OCI-LY3 (cell line): Measurements from ENCODE around the gene TRABD2A.

Experiments used
- H2AFZ ChIP-seq: fragments of 200-600, 300-600 bp; shearing (Covaris generic); 2 replicates; pipeline ENCODE4 v1.6.0; 2014; ENCODE audit warnings: antibody characterized with exemption, low read depth, low read length
- H3K27ac ChIP-seq: fragments of 200-600, 300-600 bp; sonication (generic); 2 replicates; pipeline ENCODE4 v1.5.1; 2014; ENCODE audit warnings: mild to moderate bottlenecking, low read length, moderate library complexity, mixed read lengths
- H3K27me3 ChIP-seq: fragments of 200-600, 300-600 bp; sonication (generic); 2 replicates; pipeline ENCODE4 v1.6.1; 2014; ENCODE audit warnings: low read depth, low read length, mixed read lengths
- H3K36me3 ChIP-seq: fragments of 200-600, 300-600 bp; sonication (generic); replicated peaks from 2 replicates; pipeline ENCODE3; 2014; ENCODE audit warnings: low read depth, low read length, mixed read lengths
- H3K4me1 ChIP-seq: fragments of 300-600, 200-600 bp; sonication (generic); 2 replicates; pipeline ENCODE4 v1.6.1; 2014; ENCODE audit warnings: low read length, mixed read lengths
- H3K4me2 ChIP-seq: fragments of 200-600, 300-600 bp; sonication (generic); 2 replicates; pipeline ENCODE4 v1.6.1; 2014; ENCODE audit warnings: low read length, mixed read lengths
- H3K4me3 ChIP-seq: fragments of 300-600, 200-600 bp; sonication (generic); 2 replicates; pipeline ENCODE4 v1.5.1; 2014; ENCODE audit warnings: antibody characterized with exemption, mild to moderate bottlenecking, low read length, moderate library complexity
- H3K79me2 ChIP-seq: fragments of 300-600, 200-600 bp; shearing (Covaris generic); 2 replicates; pipeline ENCODE4 v1.6.1; 2014; ENCODE audit warnings: mild to moderate bottlenecking, low read length, mixed read lengths
- H3K9ac ChIP-seq: fragments of 300-600, 200-600 bp; shearing (Covaris generic); 2 replicates; pipeline ENCODE4 v1.6.0; 2014; ENCODE audit warnings: mild to moderate bottlenecking, low read length, moderate library complexity
- H3K9me3 ChIP-seq: fragments of 200-600, 300-600 bp; shearing (Covaris generic); 2 replicates; pipeline ENCODE4 v1.6.1; 2014; ENCODE audit warnings: low read length, mixed read lengths; ENCODE audit not compliant: insufficient read depth
- H4K20me1 ChIP-seq: fragments of 200-600, 300-600 bp; sonication (generic); 2 replicates; pipeline ENCODE4 v1.6.1; 2016; ENCODE audit warnings: low read length, mixed read lengths; ENCODE audit not compliant: insufficient read depth
- EZH2phosphoT487 ChIP-seq: fragments of 200-600 bp; shearing (Covaris generic); IDR thresholded peaks from 2 replicates; pipeline ENCODE4 v1.6.1; 2018; ENCODE audit warnings: antibody characterized with exemption, mixed run types, low read depth
- TF ChIP-seq, protein P1 (sequence below): fragments of 200-600, 300-600 bp; sonication (generic); IDR thresholded peaks from 2 replicates; pipeline ENCODE4 v1.5.1; 2014; ENCODE audit warnings: antibody characterized with exemption, low read length, low read depth

TRABD2A gene

GRCh38 chr2:84882414-84882738, 1.5 kb upstream of the TRABD2A start:
- TF ChIP-seq, protein P1, sequence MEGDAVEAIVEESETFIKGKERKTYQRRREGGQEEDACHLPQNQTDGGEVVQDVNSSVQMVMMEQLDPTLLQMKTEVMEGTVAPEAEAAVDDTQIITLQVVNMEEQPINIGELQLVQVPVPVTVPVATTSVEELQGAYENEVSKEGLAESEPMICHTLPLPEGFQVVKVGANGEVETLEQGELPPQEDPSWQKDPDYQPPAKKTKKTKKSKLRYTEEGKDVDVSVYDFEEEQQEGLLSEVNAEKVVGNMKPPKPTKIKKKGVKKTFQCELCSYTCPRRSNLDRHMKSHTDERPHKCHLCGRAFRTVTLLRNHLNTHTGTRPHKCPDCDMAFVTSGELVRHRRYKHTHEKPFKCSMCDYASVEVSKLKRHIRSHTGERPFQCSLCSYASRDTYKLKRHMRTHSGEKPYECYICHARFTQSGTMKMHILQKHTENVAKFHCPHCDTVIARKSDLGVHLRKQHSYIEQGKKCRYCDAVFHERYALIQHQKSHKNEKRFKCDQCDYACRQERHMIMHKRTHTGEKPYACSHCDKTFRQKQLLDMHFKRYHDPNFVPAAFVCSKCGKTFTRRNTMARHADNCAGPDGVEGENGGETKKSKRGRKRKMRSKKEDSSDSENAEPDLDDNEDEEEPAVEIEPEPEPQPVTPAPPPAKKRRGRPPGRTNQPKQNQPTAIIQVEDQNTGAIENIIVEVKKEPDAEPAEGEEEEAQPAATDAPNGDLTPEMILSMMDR: no peak
- peak overlapping the region; percentile 37 for H2AFZ ChIP-seq

DNA sequence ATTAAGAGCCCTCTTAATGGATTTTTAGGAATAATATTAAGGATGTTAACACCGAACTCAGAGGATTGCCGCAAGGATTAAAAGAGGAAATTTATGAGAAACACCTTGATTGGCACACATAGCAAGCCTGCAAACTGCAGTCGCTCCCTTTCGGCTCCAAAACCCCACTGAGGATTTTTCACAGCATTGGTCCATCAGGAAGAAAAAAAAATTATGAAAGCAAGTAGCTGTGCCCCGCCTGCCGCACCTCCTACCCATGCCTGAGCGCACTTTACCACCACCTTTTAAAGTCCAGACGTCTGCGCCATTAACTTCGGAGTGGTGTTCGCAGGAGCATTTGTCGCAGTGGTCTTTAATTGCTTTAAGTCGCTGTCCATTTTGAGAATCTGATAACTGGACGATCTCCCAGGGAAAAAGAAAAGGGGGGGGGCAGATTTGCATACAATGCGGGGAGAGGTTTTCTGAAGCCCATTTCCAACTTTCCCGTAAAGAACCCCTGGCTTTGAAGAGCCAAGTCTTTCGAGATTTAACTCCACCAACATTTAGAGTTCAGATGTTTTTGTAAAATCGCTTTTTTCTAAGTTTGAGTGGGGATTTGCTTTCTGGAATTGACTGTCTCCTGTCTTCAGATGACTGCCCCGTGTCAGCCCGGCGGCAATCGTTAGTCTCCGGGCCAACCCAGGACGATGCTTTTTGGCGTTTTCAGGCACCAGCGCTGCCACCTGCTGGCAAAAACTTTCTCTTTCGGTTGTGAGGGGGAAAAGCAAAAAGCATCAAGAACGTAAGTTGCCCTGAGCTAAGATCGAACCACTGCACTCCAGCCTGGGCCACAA, 913 bp upstream of the TRABD2A start:
- Histone ChIP-seq H3K4me2 (peak overlapping the region; percentile 90), H3K9me3 (no peaks in the 10 kb centered on the region), H3K79me2 (peaks cover 4% of the 10 kb centered on the region; the same call in 1 of the 2 replicates), H3K4me1 (peaks cover 19% of the 10 kb centered on the region), H3K9ac (peak overlapping the region; percentile 72), H3K27me3 (no peaks in the 10 kb centered on the region), H3K27ac (peak overlapping the region; percentile 67), H2AFZ (peak overlapping the region; percentile 96), H4K20me1 (peaks cover 4% of the 10 kb centered on the region; the same call in 1 of the 2 replicates), H3K4me3 (peak overlapping the region; percentile 86), H3K36me3 (no peaks in the 10 kb centered on the region)
- TF ChIP-seq EZH2phosphoT487: no peak
- TF ChIP-seq, protein P1: peak; percentile 83

More at GRCh38 chr2:84882414-84882738, 1.5 kb upstream of the TRABD2A start:
- Histone ChIP-seq H3K79me2 (peaks cover 4% of the 10 kb centered on the region; the same call in 1 of the 2 replicates), H3K4me2 (peak overlapping the region; percentile 90), H4K20me1 (peaks cover 4% of the 10 kb centered on the region; the same call in 1 of the 2 replicates), H3K9me3 (no peaks in the 10 kb centered on the region), H3K36me3 (no peaks in the 10 kb centered on the region), H3K9ac (peak overlapping the region; percentile 72), H3K4me3 (peak overlapping the region; percentile 86), H3K27me3 (no peaks in the 10 kb centered on the region), H3K27ac (no peak overlapping the region; the same call in 1 of the 2 replicates), H3K4me1 (peaks cover 19% of the 10 kb centered on the region)

GRCh38 chr2:84880395-84880644, 564 bp downstream of the TRABD2A start:
- TF ChIP-seq, protein P1: no peak
- no peak for TF ChIP-seq EZH2phosphoT487
- Histone ChIP-seq H3K4me2 (peak overlapping the region; percentile 90), H3K4me1 (peaks cover 16% of the 10 kb centered on the region), H3K9me3 (no peaks in the 10 kb centered on the region), H3K79me2 (peaks cover 4% of the 10 kb centered on the region; the same call in 1 of the 2 replicates), H2AFZ (peak overlapping the region; percentile 67), H3K4me3 (peak overlapping the region; percentile 86), H3K36me3 (no peaks in the 10 kb centered on the region), H3K27me3 (no peaks in the 10 kb centered on the region), H3K9ac (peak overlapping the region; percentile 72), H3K27ac (peak overlapping the region; percentile 67; the same call in 1 of the 2 replicates), H4K20me1 (peaks cover 4% of the 10 kb centered on the region; the same call in 1 of the 2 replicates)

DNA sequence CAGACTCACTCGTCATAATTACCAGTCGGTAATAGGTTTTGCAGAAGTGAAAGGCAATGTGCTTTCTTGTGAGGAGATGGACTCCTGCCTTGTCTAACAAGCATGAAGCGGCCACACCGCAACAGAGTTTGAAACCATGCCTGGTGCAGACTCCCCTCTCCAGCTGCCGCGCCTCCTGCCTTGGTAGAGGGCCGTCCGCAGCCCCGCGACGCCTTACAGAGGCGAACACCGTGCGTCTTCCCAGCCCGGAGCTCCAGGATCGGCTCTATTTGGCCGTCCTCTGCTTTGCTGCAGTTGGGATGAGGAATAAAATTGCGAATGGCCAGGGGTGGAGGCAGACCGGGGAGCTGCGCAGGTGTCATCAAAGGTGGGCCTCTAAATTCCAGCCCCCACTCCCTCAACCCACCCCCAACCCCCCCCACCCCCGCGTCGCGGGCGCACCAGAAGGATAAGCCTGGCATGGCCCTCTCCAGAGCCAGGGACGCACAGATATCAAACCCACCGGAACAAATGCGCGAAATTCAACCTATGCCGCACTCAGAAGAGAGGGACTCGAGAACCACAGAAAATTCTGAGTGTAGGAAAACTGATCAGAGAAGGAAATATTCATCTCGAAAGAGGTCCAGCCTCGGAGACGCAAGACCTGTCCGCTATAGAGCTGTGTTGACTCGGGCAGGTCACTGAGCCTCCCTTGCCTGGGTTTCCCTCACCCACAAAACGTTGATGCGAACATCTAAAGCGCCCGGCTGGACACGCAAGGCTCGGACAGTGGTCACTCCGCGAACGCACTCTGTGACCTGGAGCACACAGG, 1.1 kb downstream of the TRABD2A start:
- Histone ChIP-seq H3K27ac (no peak overlapping the region), H3K79me2 (peaks cover 4% of the 10 kb centered on the region; the same call in 1 of the 2 replicates), H4K20me1 (peaks cover 4% of the 10 kb centered on the region; the same call in 1 of the 2 replicates), H3K27me3 (no peaks in the 10 kb centered on the region), H3K4me2 (peak overlapping the region; percentile 90), H3K4me1 (peaks cover 16% of the 10 kb centered on the region), H3K9me3 (no peaks in the 10 kb centered on the region), H3K9ac (peak overlapping the region; percentile 72), H3K36me3 (no peaks in the 10 kb centered on the region), H2AFZ (peak overlapping the region; percentile 67; the same call in 1 of the 2 replicates), H3K4me3 (peak overlapping the region; percentile 86)
- TF ChIP-seq, protein P1: no peak
- TF ChIP-seq EZH2phosphoT487: no peak
